ENCODE results near the gene ACER3. TPM values are rescaled to one million over a fixed set of nuclear protein-coding genes. Genes with fewer than 3 reads are reported as not detected.
"Not testable (repeated sequence)": the region's sequence is repeated elsewhere in the genome, so short reads cannot be mapped to it uniquely, and the experiment has no call there.

The ACER3 gene
- total and polyA plus RNA-seq, 4 donors: 15.7 to 48.3 (median 29.0) TPM

- Histone ChIP-seq H3K4me3 (ENCODE audit: low read depth, low read length) (no peak overlapping the region), H3K9me3 (ENCODE audit: control insufficient read depth, insufficient read depth, low read length) (peaks cover 6% of the 10 kb centered on the region), H3K27me3 (ENCODE audit: control insufficient read depth, insufficient read depth, low read length) (no peaks in the 10 kb centered on the region), H3K27ac (ENCODE audit: low read depth, low read length) (no peak overlapping the region), H3K4me1 (ENCODE audit: control insufficient read depth, insufficient read depth, low read length) (no peaks in the 10 kb centered on the region), H3K36me3 (ENCODE audit: control insufficient read depth, insufficient read depth, low read length) (no peaks in the 10 kb centered on the region)
- DNase-seq (ENCODE audit: low read depth in 4 of 6, low spot score in 6 of 6): no peak
- WGBS (ENCODE audit: insufficient coverage): no CpG with 5 or more reads among the region's 1 CpG
These were observed 83.5 kb downstream of the ACER3 start for GRCh38 chr11:76944225-76944624.

GRCh38 chr11:76946223-76946622 is 85.5 kb downstream of the ACER3 start:
- Histone ChIP-seq H3K27ac (ENCODE audit: low read depth, low read length) (no peak overlapping the region), H3K27me3 (ENCODE audit: control insufficient read depth, insufficient read depth, low read length) (no peaks in the 10 kb centered on the region), H3K4me3 (ENCODE audit: low read depth, low read length) (no peak overlapping the region), H3K9me3 (ENCODE audit: control insufficient read depth, insufficient read depth, low read length) (peaks cover 6% of the 10 kb centered on the region), H3K36me3 (ENCODE audit: control insufficient read depth, insufficient read depth, low read length) (no peaks in the 10 kb centered on the region), H3K4me1 (ENCODE audit: control insufficient read depth, insufficient read depth, low read length) (no peaks in the 10 kb centered on the region)
- no peak for DNase-seq (ENCODE audit: low read depth in 4 of 6, low spot score in 6 of 6)
- 89% methylated on average over 1 of the region's 1 CpG for WGBS (ENCODE audit: insufficient coverage)

- Histone ChIP-seq H3K9me3 (ENCODE audit: control insufficient read depth, insufficient read depth, low read length) (peaks cover 6% of the 10 kb centered on the region), H3K27me3 (ENCODE audit: control insufficient read depth, insufficient read depth, low read length) (no peaks in the 10 kb centered on the region), H3K27ac (ENCODE audit: low read depth, low read length) (no peak overlapping the region), H3K36me3 (ENCODE audit: control insufficient read depth, insufficient read depth, low read length) (no peaks in the 10 kb centered on the region), H3K4me1 (ENCODE audit: control insufficient read depth, insufficient read depth, low read length) (no peaks in the 10 kb centered on the region), H3K4me3 (ENCODE audit: low read depth, low read length) (no peak overlapping the region)
- DNase-seq (ENCODE audit: low read depth in 4 of 6, low spot score in 6 of 6): peak in 1 of 6 donors; percentile 18
- WGBS (ENCODE audit: insufficient coverage): no CpG with 5 or more reads among the region's 1 CpG
These were observed 86.5 kb downstream of the ACER3 start for GRCh38 chr11:76947190-76947589.

GRCh38 chr11:76947800-76948199 is 87.1 kb downstream of the ACER3 start:
- no peak overlapping the region for H3K27ac ChIP-seq (ENCODE audit: low read depth, low read length)
- no peak overlapping the region for H3K4me3 ChIP-seq (ENCODE audit: low read depth, low read length)
- H3K36me3 ChIP-seq (ENCODE audit: control insufficient read depth, insufficient read depth, low read length): no peaks in the 10 kb centered on the region
- peaks cover 6% of the 10 kb centered on the region for H3K9me3 ChIP-seq (ENCODE audit: control insufficient read depth, insufficient read depth, low read length)
- no peaks in the 10 kb centered on the region for H3K4me1 ChIP-seq (ENCODE audit: control insufficient read depth, insufficient read depth, low read length)
- DNase-seq (ENCODE audit: low read depth in 4 of 6, low spot score in 6 of 6): no peak
- 100% methylated on average over 2 of the region's 3 CpGs for WGBS (ENCODE audit: insufficient coverage)
- no peaks in the 10 kb centered on the region for H3K27me3 ChIP-seq (ENCODE audit: control insufficient read depth, insufficient read depth, low read length)

GRCh38 chr11:76955459-76956114 is 94.9 kb downstream of the ACER3 start:
- Histone ChIP-seq H3K4me1 (ENCODE audit: control insufficient read depth, insufficient read depth, low read length) (no peaks in the 10 kb centered on the region), H3K27ac (ENCODE audit: low read depth, low read length) (no peak overlapping the region), H3K4me3 (ENCODE audit: low read depth, low read length) (no peak overlapping the region), H3K36me3 (ENCODE audit: control insufficient read depth, insufficient read depth, low read length) (peaks cover 2% of the 10 kb centered on the region), H3K9me3 (ENCODE audit: control insufficient read depth, insufficient read depth, low read length) (no peaks in the 10 kb centered on the region), H3K27me3 (ENCODE audit: control insufficient read depth, insufficient read depth, low read length) (no peaks in the 10 kb centered on the region)
- WGBS (ENCODE audit: insufficient coverage): no CpG with 5 or more reads among the region's 3 CpGs
- DNase-seq (ENCODE audit: low read depth in 4 of 6, low spot score in 6 of 6): peak in 1 of 6 donors; percentile 30

GRCh38 chr11:76962583-76963416 is 102.1 kb downstream of the ACER3 start:
- no peak overlapping the region for H3K4me3 ChIP-seq (ENCODE audit: low read depth, low read length)
- H3K27me3 ChIP-seq (ENCODE audit: control insufficient read depth, insufficient read depth, low read length): no peaks in the 10 kb centered on the region
- no peak for DNase-seq (ENCODE audit: low read depth in 4 of 6, low spot score in 6 of 6)
- peaks cover 9% of the 10 kb centered on the region for H3K36me3 ChIP-seq (ENCODE audit: control insufficient read depth, insufficient read depth, low read length)
- WGBS (ENCODE audit: insufficient coverage): 50% methylated on average over 2 of the region's 4 CpGs
- peaks cover 2% of the 10 kb centered on the region for H3K9me3 ChIP-seq (ENCODE audit: control insufficient read depth, insufficient read depth, low read length)
- H3K27ac ChIP-seq (ENCODE audit: low read depth, low read length): no peak overlapping the region
- H3K4me1 ChIP-seq (ENCODE audit: control insufficient read depth, insufficient read depth, low read length): no peaks in the 10 kb centered on the region

- H3K4me1 ChIP-seq (ENCODE audit: control insufficient read depth, insufficient read depth, low read length); H3K9me3 ChIP-seq (ENCODE audit: control insufficient read depth, insufficient read depth, low read length); H3K36me3 ChIP-seq (ENCODE audit: control insufficient read depth, insufficient read depth, low read length); DNase-seq (ENCODE audit: low read depth in 4 of 6, low spot score in 6 of 6); H3K27me3 ChIP-seq (ENCODE audit: control insufficient read depth, insufficient read depth, low read length); H3K4me3 ChIP-seq (ENCODE audit: low read depth, low read length); H3K27ac ChIP-seq (ENCODE audit: low read depth, low read length): not testable (repeated sequence)
- 90% methylated on average over 14 of the region's 16 CpGs for WGBS (ENCODE audit: insufficient coverage)
These were observed 102.9 kb downstream of the ACER3 start for GRCh38 chr11:76963417-76964168.

GRCh38 chr11:76972051-76972450 is 111.3 kb downstream of the ACER3 start:
- Histone ChIP-seq H3K36me3 (ENCODE audit: control insufficient read depth, insufficient read depth, low read length) (peaks cover 7% of the 10 kb centered on the region), H3K4me3 (ENCODE audit: low read depth, low read length) (no peak overlapping the region), H3K27ac (ENCODE audit: low read depth, low read length) (no peak overlapping the region), H3K27me3 (ENCODE audit: control insufficient read depth, insufficient read depth, low read length) (no peaks in the 10 kb centered on the region), H3K4me1 (ENCODE audit: control insufficient read depth, insufficient read depth, low read length) (no peaks in the 10 kb centered on the region), H3K9me3 (ENCODE audit: control insufficient read depth, insufficient read depth, low read length) (peaks cover 4% of the 10 kb centered on the region)
- no peak for DNase-seq (ENCODE audit: low read depth in 4 of 6, low spot score in 6 of 6)

GRCh38 chr11:76974179-76974891 is 113.6 kb downstream of the ACER3 start:
- H3K27me3 ChIP-seq (ENCODE audit: control insufficient read depth, insufficient read depth, low read length): no peaks in the 10 kb centered on the region
- no peak overlapping the region for H3K4me3 ChIP-seq (ENCODE audit: low read depth, low read length)
- H3K4me1 ChIP-seq (ENCODE audit: control insufficient read depth, insufficient read depth, low read length): peaks cover 6% of the 10 kb centered on the region
- peaks cover 19% of the 10 kb centered on the region for H3K36me3 ChIP-seq (ENCODE audit: control insufficient read depth, insufficient read depth, low read length)
- WGBS (ENCODE audit: insufficient coverage): no CpG with 5 or more reads among the region's 2 CpGs
- H3K27ac ChIP-seq (ENCODE audit: low read depth, low read length): no peak overlapping the region
- DNase-seq (ENCODE audit: low read depth in 4 of 6, low spot score in 6 of 6): no peak
- peaks cover 4% of the 10 kb centered on the region for H3K9me3 ChIP-seq (ENCODE audit: control insufficient read depth, insufficient read depth, low read length)
